KMS-11 (cell line): ENCODE data around the gene WWC1.

ENCODE experiments used
- H2AFZ ChIP-seq: fragments of 200-600 bp; sonication (generic); 2 replicates; pipeline ENCODE4 v1.6.1; 2016; ENCODE audit warnings: antibody characterized with exemption, mixed run types, low read depth
- H3K27ac ChIP-seq: fragments of 200-600 bp; sonication (generic); 2 replicates; pipeline ENCODE4 v1.6.1; 2016; ENCODE audit warnings: mild to moderate bottlenecking, mixed run types
- H3K27me3 ChIP-seq: fragments of 200-600 bp; sonication (generic); 2 replicates; pipeline ENCODE4 v1.6.1; 2017; ENCODE audit warnings: mild to moderate bottlenecking, low read depth, mixed run types, moderate library complexity; ENCODE audit not compliant: insufficient read depth
- H3K36me3 ChIP-seq: fragments of 200-600 bp; sonication (generic); 2 replicates; pipeline ENCODE4 v1.6.1; 2017; ENCODE audit warnings: mild to moderate bottlenecking, mixed run types; ENCODE audit not compliant: insufficient read depth
- H3K4me1 ChIP-seq: fragments of 200-600 bp; sonication (generic); 2 replicates; pipeline ENCODE4 v1.6.1; 2016; ENCODE audit warnings: mild to moderate bottlenecking, low read depth, mixed run types; ENCODE audit not compliant: poor library complexity, severe bottlenecking
- H3K4me2 ChIP-seq: fragments of 200-600 bp; sonication (generic); 2 replicates; pipeline ENCODE4 v1.7.0; 2016; ENCODE audit warnings: mild to moderate bottlenecking, mixed run types
- H3K4me3 ChIP-seq: fragments of 200-600 bp; sonication (generic); IDR thresholded peaks from 2 replicates; pipeline ENCODE4 v1.6.1; 2017; ENCODE audit warnings: low read depth, low read length, mixed read lengths; ENCODE audit not compliant: insufficient read depth
- H3K79me2 ChIP-seq: fragments of 200-600 bp; sonication (generic); 2 replicates; pipeline ENCODE4 v1.6.1; 2016; ENCODE audit warnings: low read depth, mixed run types; ENCODE audit not compliant: insufficient read depth
- H3K9ac ChIP-seq: fragments of 200-600 bp; sonication (generic); 2 replicates; pipeline ENCODE4 v1.6.1; 2016; ENCODE audit warnings: mild to moderate bottlenecking, mixed run types
- H4K20me1 ChIP-seq: fragments of 200-600 bp; sonication (generic); 2 replicates; pipeline ENCODE4 v1.6.1; 2016; ENCODE audit warnings: mild to moderate bottlenecking, mixed run types; ENCODE audit not compliant: insufficient read depth
- CTCF ChIP-seq: fragments of 200-600 bp; sonication (generic); conservative IDR thresholded peaks from 2 replicates; pipeline ENCODE4 v1.6.1; 2017; ENCODE audit warnings: low read depth, mild to moderate bottlenecking, antibody characterized with exemption, low read length, moderate library complexity, mixed read lengths

The WWC1 gene

DNA sequence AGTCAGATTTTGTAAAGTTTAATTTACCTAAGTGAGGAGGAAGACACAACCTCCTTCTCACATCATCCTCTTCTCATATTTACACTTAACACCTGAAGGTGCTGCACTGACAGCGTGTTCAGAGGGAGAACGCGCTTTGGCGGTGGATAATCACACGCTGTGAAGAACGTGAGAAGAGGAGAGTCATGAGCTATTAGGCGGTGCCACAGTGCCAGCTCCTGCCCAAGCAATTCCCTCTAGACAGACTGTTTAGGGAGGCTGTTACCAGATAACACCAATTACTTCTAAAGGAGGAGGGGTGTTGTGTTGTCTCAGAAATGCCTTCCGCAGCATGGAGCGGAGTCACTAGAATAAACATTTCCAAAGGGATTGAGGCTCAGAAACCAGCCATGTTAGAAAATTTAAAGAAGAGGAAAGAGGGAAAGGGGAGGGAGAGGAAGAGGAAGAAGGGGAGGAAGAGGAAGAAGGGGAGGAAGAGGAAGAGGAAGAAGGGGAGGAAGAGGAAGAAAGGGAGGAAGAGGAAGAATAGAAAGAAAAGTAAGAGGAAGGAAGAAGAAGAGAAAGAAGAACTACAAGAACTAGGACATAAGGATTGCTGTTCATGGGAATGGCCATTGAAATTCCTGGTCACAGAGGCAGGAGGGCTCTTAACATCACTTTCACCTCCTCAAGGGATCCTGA lies 37.3 kb upstream of the WWC1 start:
- Histone ChIP-seq H3K36me3 (no peaks in the 10 kb centered on the region), H2AFZ (no peak overlapping the region), H3K4me3 (no peak overlapping the region), H3K9ac (no peak overlapping the region), H3K27ac (no peak overlapping the region), H3K4me2 (no peak overlapping the region), H3K79me2 (no peaks in the 10 kb centered on the region), H4K20me1 (no peaks in the 10 kb centered on the region), H3K27me3 (no peaks in the 10 kb centered on the region), H3K4me1 (no peaks in the 10 kb centered on the region)
- no peak for TF ChIP-seq CTCF

DNA sequence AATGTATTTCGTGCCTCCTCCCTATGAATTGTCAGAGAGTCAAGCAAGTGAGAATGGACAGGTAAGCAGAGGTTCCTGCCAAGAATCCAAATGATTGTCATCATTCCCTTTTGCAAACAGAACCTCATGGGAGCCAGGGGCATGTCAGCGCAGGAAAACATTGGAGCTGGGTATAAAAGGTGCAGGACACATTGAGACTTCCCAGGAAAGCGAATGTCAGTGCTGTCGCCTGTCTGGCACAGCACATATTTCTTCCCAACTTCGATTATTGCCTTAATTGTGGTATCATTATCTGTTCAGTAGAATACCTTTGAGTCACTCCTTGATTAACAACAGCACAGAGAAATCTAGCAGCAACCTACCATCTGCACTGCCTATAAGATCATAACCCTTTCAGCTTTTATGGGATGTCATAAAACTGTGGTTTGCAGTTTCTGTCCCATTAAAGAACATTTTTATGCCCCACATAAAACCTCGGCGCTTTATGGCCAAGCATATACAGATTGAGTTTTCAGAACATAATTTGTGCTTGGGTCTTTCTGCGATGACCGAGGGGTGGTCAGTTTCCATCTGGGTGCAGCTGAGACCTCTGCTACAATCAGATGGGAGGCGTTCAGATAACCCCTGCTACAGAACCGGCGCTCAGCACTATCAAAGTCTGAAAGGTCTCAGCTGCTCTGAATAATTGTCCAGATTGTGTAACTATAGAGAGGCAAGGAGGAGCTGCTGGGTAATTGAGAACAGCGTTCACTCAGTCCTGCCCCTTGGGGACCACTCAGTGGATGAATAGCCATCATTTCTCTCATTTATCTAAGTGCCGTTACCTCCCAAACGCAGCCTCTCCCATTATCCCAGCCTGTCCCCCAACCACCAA lies 30.9 kb upstream of the WWC1 start:
- no peak overlapping the region for H3K4me3 ChIP-seq
- no peak overlapping the region for H3K4me2 ChIP-seq
- no peak for TF ChIP-seq CTCF
- no peaks in the 10 kb centered on the region for H3K79me2 ChIP-seq
- H3K9ac ChIP-seq: no peak overlapping the region
- H3K27me3 ChIP-seq: no peaks in the 10 kb centered on the region
- H3K4me1 ChIP-seq: no peaks in the 10 kb centered on the region
- H4K20me1 ChIP-seq: no peaks in the 10 kb centered on the region
- H3K36me3 ChIP-seq: no peaks in the 10 kb centered on the region
- no peak overlapping the region for H3K27ac ChIP-seq
- no peak overlapping the region for H2AFZ ChIP-seq

- Histone ChIP-seq H3K27me3 (no peaks in the 10 kb centered on the region), H3K79me2 (no peaks in the 10 kb centered on the region), H3K27ac (no peak overlapping the region), H3K4me3 (no peak overlapping the region), H3K4me2 (no peak overlapping the region), H4K20me1 (no peaks in the 10 kb centered on the region), H3K9ac (no peak overlapping the region), H3K4me1 (no peaks in the 10 kb centered on the region), H2AFZ (no peak overlapping the region), H3K36me3 (no peaks in the 10 kb centered on the region)
- no peak for TF ChIP-seq CTCF
Observed at GRCh38 chr5:168261227-168261571, 30.2 kb upstream of the WWC1 start.

- Histone ChIP-seq H3K4me1 (no peaks in the 10 kb centered on the region), H3K36me3 (no peaks in the 10 kb centered on the region), H3K27me3 (no peaks in the 10 kb centered on the region), H3K4me2 (no peak overlapping the region), H3K9ac (no peak overlapping the region), H2AFZ (no peak overlapping the region), H4K20me1 (no peaks in the 10 kb centered on the region), H3K27ac (no peak overlapping the region), H3K79me2 (no peaks in the 10 kb centered on the region), H3K4me3 (no peak overlapping the region)
- TF ChIP-seq CTCF: no peak
Observed at GRCh38 chr5:168262042-168262743, 29.3 kb upstream of the WWC1 start.
